LNCAP (cell line): ENCODE measurements around the gene ERFL.

ENCODE experiments used
- CTCF ChIP-seq: fragments of 450-650 bp; IDR thresholded peaks from 2 replicates; pipeline ENCODE4 v1.5.1; 2017; ENCODE audit warnings: mild to moderate bottlenecking

Gene ERFL

GRCh38 chr19:41866284-41866683 is 62.0 kb downstream of the ERFL start:
- TF ChIP-seq CTCF = no peak

- TF ChIP-seq CTCF = no peak
These were observed 63.9 kb downstream of the ERFL start for GRCh38 chr19:41864374-41864773.

GRCh38 chr19:41863209-41863931 is 64.9 kb downstream of the ERFL start:
- TF ChIP-seq CTCF = no peak

GRCh38 chr19:41862445-41862986 is 65.7 kb downstream of the ERFL start:
- TF ChIP-seq CTCF = no peak

GRCh38 chr19:41861846-41862245 is 66.4 kb downstream of the ERFL start:
- TF ChIP-seq CTCF = no peak

- TF ChIP-seq CTCF = no peak
These were observed 67.0 kb downstream of the ERFL start for GRCh38 chr19:41861116-41861768.

GRCh38 chr19:41860419-41861115 is 67.7 kb downstream of the ERFL start:
- no peak for TF ChIP-seq CTCF
